ELR (cell line): ENCODE measurements around the gene FIZ1.

Source experiments
- DNase-seq: peaks from one replicate; pipeline ENCODE4 v3.0.0-alpha.2; 2015; ENCODE audit warnings: low read depth

The FIZ1 gene

DNA sequence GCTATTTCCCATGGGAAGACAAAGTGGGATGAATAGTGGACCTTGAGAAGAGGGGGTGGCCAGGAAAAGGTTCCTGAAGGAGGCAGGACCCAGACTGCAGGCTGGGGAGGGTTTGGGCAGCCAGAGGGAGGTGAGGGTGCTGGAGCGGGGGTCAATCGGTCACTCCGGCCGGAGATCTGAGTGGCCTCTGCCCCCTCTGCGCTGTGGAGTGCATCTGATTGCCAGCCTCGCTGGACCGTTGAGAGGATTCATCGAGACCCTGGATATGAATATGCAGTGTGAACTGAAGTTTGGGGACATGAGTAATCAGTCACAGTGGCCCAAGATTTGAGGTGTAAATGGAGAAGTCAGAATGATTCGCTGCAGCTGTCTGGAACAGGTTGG lies 36.0 kb upstream of the FIZ1 start:
- no peak for DNase-seq

DNA sequence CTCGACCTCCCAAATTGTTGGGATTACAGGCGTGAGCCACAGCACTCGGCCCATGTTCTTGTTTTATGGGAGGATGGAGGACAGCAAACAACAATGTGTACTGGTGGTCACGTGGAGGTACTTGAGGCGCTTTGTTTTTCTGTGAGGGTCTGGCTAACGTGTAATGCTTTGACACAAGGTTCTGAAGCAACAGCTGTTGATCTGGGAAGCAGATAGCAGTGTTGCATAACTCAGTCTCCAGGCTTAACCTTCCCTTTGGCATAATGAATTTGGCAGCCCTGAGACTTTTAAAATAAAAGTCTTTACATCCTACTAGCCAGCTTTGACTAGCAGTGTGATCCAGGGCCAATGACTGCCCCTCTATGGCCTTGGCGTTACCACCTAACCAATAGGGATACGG lies 34.5 kb upstream of the FIZ1 start:
- no peak for DNase-seq

DNA sequence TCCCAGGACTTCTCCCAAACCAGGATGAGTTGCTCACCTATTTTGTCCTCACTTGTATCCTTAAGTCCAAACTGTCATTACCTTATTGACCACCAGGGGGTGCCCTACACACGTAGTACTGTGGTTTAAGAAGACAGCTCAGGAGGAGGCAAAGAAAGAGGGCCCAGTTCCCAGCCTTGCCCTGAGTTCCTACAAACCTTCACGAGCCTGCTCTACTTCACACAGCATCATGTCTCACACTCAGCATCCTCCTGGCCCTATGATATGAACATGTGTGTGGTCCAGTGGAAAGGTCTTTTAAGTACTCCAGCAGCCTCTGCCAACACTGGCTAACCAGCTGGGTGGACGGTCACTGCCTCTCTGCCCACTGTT lies 33.1 kb upstream of the FIZ1 start:
- DNase-seq, result peak; percentile 93

DNA sequence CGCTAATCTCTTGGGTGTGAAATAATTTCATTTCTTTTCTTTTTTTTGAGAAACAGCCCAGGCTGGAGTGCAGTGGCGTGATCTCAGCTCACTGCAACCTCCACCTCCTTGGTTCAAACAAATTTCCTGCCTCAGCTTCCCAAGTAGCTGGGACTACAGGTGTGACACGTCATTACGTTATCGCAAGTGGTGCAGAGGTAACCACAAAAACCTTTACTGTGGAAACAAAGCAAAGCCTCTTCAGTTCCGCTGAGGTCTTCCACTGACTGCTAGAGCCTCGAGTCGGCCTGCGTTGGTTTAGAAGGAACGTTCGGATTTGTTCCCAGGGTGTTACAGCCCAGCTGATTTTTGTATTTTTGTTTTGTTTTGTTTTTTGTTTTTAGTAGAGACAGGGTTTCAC lies 27.0 kb upstream of the FIZ1 start:
- DNase-seq, result no peak

DNA sequence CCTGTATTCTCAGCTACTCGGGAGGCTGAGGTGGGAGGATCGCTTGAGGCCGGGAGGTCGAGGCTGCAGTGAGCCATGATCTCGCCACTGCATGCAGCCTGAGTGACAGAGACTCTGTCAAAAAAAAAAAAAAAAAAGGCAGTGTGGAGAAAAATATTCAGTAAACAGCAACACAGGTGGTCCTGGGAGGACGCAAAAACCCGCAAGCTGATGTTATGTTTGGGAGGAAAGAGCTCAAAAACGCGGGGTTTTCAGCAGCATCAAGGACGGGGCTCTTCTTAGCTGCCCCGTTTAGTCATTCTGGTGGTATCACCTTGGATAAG lies 25.6 kb upstream of the FIZ1 start:
- no peak for DNase-seq

DNA sequence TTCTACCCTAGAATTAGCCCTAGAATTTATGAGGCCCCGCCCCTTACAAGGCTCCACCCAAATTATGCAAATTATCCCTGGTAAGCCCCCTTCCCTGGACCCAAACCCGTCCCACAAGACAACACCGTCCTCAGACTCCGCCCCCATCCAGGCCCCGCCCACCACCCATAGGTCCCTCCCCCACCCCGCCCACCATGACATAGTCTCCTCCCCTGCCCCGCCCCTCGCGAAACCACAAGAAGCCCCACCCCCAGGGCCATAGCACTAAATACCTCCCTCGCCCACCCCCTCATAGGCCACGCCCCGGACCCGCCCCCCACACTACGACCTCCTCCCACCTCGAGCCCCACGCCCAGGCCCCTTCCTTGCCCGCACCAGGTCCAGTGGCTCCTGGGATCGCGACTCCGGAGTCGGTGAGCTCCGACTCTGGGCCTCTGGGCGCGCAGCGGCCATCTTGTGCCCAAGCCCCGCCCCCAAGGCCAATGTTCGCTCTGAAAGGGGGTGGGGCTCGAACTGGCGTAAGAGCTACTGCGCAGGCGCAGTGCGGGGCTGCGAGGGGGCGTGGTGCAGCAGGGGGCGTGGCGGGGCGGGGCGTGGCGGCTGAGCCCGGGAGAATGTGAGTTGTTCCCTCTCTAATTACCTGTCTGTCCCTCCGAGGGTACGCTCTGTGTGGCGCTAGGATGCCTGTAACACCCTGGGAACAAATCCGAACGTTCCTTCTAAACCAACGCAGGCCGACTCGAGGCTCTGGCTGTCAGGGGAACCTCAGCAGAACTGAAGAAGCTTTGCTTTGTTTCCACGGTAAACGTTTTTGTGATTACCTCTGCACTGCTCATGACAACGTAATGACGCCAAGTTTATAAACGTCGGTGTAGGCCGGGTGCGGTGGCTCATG lies 25.0 kb upstream of the FIZ1 start, which contains the start of gene ZNF784:
Gene ZNF784, minus strand, starts transcription at position 458 of the 895 bp plus-strand sequence. Its CDS starts 5 bp downstream, at position 453.
- DNase-seq, result peak; percentile 92

DNA sequence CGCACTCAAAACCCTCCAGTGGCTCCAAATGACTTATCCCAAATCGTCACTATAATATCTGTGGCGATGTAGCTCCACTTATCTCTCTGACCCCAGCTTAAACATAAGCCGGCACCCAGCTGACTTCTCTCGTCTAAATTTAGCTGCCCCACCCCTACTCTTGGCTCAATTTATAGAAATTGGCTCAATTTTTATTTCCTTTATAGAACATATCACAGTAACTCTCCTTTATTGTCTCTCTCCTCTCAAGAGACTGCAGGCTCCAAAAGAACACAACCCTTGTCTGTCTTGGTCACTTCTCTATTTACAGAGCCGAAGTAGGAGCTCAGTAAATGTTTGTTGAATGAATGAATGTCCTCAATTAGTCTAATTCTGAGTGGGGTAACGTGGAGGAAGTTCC lies 24.2 kb upstream of the FIZ1 start:
- no peak for DNase-seq

DNA sequence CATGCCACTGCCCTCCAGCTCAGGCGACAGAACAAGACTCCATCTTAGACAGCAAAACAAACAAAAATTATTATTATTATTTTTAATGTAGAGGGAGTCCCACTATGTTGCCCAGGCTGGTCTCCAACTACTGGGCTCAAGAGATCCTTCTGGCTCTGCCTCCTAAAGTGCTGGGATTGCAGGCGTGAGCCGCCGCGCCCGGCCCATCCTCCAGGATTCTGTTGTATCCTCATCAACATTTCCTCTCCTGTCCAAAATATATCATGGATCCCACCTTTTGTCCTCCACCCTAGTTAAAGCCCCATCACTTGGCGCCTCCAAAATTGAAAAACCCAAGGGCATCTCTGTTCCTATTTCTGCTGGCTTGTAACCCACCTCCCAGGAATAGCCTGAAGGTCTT lies 23.8 kb upstream of the FIZ1 start:
- no peak for DNase-seq

DNA sequence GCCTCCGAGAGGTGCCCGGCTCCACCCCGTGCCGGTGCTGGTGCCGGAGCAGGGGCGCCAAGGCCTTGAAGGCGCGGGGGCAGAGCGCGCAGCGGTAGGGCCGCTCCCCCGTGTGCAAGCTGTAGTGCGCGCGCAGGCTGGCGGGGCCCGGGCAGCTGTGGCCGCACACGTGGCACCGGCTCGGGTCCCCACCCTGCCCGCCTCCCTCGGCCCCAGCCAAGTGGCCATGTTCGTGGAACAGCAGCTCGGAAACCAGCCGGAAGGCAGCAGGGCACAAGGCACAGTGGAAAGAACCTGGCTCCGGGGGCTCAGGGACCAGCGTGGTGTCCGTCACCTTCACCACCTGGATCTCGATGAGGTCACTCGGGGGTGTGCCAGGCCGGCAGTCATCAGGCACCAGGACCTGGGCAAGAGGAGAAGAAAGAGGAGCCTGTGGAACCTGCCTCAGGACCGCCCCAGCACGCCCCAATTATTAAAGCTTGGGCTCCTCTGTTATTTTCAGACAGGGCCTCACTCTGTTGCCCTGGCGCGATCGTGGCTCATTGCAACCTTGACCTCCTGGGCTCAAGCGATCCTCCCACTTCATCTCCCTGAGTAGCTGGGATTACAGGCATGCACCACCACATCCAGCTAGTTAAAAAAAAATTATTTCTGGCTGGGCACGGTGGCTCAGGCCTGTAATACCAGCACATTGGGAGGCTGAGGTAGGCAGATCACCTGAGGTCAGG lies 23.1 kb upstream of the FIZ1 start:
- DNase-seq, result no peak

DNA sequence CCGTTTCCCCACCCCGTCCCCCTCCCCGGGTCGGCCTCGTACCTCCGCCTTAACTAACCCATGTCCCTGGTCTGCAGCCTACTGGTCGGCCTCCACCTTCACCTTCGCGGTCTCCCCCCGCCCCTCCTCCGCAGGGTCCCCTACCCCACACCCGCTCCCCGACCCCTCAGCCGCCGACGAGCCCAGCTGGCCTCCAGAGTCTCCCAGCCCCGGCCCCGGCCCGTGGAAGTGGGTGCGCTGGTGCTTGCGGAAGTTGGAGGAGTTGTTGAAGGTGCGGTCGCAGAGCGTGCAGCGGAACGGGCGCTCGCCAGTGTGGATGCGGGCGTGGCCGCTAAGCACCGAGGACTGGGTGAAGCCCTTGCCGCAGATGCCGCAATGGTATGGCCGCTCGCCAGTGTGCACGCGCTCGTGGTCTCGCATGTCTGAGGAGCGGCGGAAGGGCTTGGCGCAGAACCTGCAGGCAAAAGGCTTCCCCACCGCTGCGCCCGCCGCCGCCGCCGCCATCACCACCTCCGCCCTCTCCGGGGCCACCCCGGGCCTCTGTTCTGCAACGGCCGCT lies 22.4 kb upstream of the FIZ1 start:
- DNase-seq, result no peak

DNA sequence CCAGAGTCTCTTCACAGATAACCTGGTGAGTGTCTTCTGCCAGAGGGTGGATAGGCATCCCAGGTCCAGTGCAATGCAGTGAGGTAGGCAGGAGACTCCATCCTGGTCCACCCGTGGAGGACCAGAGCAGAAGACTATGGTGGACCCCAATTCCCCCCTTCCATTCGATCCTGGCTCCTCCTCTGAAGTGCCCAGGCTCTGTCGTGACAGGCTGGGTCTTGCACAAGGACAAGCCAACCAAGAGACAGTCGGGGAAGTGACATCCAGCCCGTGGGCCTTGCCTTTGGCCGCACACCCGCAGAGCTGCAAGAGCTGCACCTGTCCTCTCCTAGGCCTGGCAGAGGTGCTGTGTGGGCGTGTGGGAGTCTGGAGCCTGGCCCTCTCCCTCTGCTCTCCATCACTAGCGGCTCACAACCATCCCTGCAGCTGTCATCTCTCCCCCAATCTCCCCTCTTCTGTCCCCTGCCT lies 21.9 kb upstream of the FIZ1 start:
- no peak for DNase-seq

DNA sequence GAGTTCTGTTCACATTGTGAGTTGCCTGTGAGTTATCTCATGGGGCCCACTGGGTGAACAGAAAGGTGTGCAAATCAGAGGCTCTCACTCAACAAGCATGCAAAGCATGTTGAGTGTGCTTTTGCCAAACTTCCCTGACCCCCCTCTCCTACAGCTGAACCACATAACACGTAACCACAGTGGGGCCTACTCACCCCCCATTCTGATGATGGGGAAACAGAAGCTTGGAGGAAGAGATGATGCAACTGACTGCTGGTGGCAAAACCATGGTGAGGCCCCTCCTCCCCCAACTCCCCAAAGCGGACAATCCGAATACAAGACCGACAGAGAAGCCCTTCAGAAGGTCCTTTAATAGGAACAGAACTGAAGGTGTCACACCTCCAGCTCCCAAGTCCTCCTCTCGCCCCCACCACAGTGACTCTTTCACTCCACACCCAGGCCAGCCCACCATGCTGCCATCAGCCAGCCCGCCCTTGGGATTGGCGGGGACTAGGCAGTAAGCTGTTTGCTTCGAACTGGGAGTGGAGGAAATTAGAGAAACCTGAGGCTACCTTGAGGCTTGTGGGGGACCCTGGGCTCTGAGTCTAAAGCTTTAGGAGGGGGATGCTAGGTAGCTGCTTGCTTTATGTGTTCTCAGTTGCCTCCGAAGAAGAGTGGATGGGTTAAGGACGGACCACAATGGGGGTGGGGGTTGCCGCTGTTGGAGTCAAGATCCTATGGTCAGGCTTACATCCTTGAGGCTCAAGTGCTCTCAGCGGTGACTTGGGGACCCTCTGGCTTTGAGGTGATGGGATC lies 21.3 kb upstream of the FIZ1 start:
- no peak for DNase-seq

DNA sequence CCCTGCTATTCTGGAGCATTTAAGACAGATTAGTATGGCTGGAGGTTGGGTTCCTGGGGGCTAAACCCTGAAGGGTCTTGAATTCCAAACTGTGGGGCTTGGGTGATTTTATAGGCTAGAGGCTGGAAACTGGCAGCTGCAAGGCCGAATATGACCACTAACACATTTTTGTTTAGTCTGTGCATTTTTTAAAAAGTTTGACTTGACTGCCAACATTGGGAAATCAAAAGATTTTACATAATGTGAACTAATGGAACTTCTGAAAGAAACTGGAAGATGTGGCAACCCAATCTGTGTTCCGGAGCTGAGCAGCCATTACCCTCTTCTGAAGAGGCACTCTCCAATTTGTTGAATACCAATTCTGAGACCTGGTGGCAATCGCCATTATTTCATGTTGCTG lies 20.0 kb upstream of the FIZ1 start:
- DNase-seq, result no peak

DNA sequence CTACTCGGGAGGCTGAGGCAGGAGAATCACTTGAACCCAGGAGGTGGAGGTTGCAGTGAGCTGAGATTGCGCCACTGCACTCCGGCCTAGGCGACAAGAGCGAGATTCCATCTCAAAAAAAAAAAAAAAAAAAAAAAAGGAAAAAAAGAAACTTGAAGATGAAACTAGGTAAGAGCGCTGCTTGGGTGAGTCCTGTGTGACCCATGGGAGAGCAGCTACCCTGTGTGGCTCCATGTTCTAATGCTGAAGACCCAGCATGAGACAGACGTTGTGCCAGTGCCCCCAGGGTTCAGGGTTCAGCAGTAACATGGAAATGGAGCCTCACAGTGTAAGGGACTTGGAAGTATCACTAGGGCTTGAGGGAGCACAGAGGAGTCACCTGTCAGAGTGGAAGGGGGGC lies 19.1 kb upstream of the FIZ1 start:
- no peak for DNase-seq

DNA sequence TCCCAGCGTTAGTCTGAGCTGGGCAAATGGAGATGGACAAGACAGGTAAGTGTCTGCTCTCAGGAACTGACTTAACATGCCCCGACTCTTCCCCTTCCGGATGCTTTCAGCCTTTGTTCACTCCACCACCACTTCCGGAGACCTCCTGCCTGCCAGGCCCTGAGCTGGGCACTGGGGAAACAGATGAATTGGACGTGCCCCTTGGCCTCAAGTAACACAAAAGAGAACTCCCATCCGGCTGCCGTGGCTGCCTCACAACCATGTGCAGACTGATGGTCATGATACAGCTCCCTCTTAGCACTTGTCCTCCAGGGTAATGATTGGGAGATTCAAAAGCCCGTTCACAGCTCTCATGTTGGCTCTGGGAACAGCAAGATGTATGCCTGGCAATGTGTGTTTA lies 18.1 kb upstream of the FIZ1 start:
- no peak for DNase-seq

DNA sequence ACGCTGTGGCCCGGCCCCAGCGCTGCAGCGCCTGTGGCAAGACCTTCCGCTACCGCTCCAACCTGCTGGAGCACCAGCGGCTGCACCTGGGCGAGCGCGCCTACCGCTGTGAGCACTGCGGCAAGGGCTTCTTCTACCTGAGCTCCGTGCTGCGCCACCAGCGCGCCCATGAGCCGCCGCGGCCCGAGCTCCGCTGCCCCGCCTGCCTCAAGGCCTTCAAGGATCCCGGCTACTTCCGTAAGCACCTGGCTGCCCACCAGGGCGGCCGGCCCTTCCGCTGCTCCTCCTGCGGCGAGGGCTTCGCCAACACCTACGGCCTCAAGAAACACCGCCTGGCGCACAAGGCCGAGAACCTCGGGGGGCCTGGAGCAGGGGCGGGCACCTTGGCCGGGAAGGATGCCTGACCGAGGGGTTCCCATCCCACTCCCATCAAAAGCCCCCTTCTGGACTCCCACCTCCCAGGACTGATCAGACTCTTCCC lies 17.1 kb upstream of the FIZ1 start:
- no peak for DNase-seq

DNA sequence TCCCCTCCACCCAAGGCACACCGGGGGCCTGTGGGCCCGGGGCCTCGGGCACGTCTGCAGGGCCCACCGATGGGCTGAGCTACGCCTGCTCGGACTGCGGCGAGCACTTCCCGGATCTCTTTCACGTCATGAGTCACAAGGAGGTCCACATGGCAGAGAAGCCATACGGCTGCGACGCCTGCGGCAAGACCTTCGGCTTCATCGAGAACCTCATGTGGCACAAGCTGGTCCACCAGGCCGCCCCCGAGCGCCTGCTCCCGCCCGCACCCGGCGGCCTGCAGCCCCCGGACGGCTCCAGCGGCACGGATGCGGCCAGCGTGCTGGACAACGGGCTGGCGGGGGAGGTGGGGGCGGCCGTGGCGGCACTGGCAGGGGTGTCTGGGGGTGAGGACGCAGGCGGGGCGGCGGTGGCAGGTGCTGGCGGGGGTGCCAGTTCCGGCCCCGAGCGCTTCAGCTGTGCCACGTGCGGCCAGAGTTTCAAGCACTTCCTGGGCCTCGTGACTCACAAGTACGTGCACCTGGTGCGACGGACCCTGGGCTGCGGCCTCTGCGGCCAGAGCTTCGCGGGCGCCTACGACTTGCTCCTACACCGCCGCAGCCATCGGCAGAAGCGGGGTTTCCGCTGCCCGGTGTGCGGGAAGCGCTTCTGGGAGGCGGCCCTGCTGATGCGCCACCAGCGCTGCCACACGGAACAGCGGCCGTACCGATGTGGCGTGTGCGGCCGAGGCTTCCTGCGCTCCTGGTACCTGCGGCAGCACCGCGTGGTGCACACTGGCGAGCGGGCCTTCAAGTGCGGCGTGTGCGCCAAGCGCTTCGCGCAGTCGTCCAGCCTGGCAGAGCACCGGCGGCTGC lies 16.5 kb upstream of the FIZ1 start:
- no peak for DNase-seq

DNA sequence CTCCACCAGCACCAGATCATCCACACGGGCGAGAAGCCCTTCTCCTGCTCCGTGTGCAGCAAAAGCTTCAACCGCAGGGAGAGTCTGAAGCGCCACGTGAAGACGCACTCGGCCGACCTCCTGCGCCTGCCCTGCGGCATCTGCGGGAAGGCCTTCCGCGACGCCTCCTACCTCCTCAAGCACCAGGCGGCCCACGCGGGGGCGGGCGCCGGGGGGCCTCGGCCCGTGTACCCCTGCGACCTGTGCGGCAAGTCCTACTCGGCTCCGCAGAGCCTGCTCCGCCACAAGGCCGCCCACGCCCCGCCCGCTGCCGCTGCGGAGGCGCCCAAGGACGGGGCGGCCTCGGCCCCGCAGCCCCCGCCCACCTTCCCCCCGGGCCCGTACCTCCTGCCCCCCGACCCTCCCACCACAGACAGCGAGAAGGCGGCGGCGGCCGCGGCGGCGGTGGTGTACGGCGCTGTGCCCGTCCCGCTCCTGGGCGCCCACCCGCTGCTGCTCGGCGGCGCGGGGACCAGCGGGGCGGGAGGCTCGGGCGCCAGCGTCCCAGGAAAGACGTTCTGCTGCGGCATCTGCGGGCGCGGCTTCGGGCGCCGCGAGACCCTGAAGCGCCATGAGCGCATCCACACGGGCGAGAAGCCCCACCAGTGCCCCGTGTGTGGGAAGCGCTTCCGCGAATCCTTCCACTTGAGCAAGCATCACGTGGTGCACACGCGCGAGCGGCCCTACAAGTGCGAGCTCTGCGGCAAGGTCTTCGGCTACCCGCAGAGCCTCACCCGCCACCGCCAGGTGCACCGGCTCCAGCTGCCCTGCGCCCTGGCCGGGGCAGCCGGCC lies 15.6 kb upstream of the FIZ1 start:
- DNase-seq, result no peak

DNA sequence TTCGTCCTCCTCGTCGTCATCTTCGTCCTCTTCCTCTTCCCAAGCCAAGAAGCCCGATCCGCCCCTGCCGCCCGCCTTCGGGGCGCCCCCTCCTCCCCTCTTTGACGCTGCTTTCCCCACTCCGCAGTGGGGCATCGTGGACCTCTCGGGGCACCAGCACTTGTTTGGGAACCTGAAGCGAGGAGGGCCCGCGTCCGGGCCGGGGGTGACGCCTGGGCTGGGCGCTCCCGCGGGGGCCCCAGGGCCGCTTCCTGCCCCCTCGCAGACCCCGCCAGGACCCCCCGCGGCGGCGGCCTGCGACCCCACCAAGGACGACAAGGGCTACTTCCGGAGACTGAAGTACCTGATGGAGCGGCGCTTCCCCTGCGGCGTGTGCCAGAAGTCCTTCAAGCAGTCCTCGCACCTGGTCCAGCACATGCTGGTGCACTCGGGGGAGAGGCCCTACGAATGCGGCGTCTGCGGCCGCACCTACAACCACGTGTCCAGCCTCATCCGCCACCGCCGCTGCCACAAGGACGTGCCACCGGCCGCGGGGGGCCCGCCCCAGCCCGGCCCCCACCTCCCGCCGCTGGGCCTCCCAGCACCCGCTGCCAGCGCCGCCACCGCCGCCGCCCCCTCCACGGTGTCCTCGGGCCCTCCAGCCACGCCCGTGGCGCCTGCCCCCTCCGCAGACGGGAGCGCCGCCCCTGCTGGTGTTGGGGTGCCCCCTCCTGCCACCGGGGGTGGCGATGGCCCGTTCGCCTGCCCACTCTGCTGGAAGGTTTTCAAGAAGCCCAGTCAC lies 14.8 kb upstream of the FIZ1 start:
- DNase-seq, result no peak

DNA sequence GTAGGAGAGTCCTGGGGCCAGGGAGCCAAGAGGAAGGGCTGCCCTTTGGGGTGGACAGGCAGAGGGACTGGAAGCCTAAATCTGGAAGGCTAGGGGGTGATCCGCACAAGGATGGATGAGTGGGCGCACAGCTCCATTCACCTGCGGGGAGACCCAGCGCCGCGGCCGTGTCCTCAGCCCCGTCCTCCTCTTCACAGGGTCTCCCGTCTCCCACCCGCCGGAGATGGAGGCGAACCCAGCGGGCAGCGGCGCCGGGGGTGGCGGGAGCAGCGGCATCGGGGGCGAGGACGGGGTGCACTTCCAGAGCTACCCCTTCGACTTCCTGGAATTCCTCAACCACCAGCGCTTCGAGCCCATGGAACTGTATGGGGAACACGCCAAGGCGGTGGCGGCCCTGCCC lies 14.1 kb upstream of the FIZ1 start:
- no peak for DNase-seq
